ENCODE results near the gene LARP6.

DNA sequence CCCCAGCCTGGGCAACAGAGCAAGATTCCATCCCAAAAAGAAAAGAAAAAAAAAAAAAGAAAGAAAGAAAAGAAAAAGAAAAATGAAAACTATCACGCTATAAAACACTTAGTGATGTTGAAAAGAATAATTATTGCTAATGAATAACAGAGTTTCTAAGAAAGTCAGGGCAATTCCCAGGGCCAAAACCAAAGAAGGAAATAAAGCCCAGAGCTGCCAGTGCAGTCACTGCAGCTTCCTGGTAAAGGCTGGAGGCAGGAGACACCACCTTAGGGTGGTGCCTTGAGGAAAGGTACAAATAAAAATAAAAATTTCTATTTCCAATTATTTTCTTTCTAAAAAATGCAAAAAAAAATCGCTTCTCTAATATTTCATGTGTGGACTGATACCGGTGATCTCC lies 70.9 kb downstream of the LARP6 start:
- TF ChIP-seq, protein P1, sequence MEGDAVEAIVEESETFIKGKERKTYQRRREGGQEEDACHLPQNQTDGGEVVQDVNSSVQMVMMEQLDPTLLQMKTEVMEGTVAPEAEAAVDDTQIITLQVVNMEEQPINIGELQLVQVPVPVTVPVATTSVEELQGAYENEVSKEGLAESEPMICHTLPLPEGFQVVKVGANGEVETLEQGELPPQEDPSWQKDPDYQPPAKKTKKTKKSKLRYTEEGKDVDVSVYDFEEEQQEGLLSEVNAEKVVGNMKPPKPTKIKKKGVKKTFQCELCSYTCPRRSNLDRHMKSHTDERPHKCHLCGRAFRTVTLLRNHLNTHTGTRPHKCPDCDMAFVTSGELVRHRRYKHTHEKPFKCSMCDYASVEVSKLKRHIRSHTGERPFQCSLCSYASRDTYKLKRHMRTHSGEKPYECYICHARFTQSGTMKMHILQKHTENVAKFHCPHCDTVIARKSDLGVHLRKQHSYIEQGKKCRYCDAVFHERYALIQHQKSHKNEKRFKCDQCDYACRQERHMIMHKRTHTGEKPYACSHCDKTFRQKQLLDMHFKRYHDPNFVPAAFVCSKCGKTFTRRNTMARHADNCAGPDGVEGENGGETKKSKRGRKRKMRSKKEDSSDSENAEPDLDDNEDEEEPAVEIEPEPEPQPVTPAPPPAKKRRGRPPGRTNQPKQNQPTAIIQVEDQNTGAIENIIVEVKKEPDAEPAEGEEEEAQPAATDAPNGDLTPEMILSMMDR (CRISPR knock-in tag; IDR thresholded peaks at IDR 0.05), result no peak
- TF ChIP-seq KAT8 (CRISPR knock-in tag; IDR thresholded peaks at IDR 0.05), result no peak
- no peak for TF ChIP-seq CC2D1A (CRISPR knock-in tag; IDR thresholded peaks at IDR 0.05)
- no peak for TF ChIP-seq CBX5 (CRISPR knock-in tag; IDR thresholded peaks at IDR 0.05; ENCODE audit: borderline replicate concordance)
- TF ChIP-seq, protein P2, sequence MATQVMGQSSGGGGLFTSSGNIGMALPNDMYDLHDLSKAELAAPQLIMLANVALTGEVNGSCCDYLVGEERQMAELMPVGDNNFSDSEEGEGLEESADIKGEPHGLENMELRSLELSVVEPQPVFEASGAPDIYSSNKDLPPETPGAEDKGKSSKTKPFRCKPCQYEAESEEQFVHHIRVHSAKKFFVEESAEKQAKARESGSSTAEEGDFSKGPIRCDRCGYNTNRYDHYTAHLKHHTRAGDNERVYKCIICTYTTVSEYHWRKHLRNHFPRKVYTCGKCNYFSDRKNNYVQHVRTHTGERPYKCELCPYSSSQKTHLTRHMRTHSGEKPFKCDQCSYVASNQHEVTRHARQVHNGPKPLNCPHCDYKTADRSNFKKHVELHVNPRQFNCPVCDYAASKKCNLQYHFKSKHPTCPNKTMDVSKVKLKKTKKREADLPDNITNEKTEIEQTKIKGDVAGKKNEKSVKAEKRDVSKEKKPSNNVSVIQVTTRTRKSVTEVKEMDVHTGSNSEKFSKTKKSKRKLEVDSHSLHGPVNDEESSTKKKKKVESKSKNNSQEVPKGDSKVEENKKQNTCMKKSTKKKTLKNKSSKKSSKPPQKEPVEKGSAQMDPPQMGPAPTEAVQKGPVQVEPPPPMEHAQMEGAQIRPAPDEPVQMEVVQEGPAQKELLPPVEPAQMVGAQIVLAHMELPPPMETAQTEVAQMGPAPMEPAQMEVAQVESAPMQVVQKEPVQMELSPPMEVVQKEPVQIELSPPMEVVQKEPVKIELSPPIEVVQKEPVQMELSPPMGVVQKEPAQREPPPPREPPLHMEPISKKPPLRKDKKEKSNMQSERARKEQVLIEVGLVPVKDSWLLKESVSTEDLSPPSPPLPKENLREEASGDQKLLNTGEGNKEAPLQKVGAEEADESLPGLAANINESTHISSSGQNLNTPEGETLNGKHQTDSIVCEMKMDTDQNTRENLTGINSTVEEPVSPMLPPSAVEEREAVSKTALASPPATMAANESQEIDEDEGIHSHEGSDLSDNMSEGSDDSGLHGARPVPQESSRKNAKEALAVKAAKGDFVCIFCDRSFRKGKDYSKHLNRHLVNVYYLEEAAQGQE (IDR thresholded peaks at IDR 0.05; ENCODE audit: borderline replicate concordance in 1 of 2, low read depth in 1 of 2, low read length in 2 of 2), result no peak
- TF ChIP-seq, protein P3, sequence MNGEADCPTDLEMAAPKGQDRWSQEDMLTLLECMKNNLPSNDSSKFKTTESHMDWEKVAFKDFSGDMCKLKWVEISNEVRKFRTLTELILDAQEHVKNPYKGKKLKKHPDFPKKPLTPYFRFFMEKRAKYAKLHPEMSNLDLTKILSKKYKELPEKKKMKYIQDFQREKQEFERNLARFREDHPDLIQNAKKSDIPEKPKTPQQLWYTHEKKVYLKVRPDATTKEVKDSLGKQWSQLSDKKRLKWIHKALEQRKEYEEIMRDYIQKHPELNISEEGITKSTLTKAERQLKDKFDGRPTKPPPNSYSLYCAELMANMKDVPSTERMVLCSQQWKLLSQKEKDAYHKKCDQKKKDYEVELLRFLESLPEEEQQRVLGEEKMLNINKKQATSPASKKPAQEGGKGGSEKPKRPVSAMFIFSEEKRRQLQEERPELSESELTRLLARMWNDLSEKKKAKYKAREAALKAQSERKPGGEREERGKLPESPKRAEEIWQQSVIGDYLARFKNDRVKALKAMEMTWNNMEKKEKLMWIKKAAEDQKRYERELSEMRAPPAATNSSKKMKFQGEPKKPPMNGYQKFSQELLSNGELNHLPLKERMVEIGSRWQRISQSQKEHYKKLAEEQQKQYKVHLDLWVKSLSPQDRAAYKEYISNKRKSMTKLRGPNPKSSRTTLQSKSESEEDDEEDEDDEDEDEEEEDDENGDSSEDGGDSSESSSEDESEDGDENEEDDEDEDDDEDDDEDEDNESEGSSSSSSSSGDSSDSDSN (CRISPR knock-in tag; IDR thresholded peaks at IDR 0.05), result no peak
